Ammon's horn (tissue), 1 donor: ENCODE results near the gene CAPN5.

Source experiments
- DNase-seq: peaks from one replicate; pipeline ENCODE4 v3.0.0-alpha.2; 2016; ENCODE audit warnings: low spot score

Gene CAPN5

GRCh38 chr11:77118971-77119370 is 52.2 kb downstream of the CAPN5 start:
- no peak for DNase-seq

- no peak for DNase-seq
Observed at GRCh38 chr11:77119531-77119936, 52.8 kb downstream of the CAPN5 start.

GRCh38 chr11:77120571-77120970 is 53.8 kb downstream of the CAPN5 start:
- no peak for DNase-seq

GRCh38 chr11:77121096-77121640 is 54.4 kb downstream of the CAPN5 start:
- no peak for DNase-seq

GRCh38 chr11:77121876-77122575 is 55.3 kb downstream of the CAPN5 start:
- DNase-seq: no peak

- no peak for DNase-seq
Observed at GRCh38 chr11:77122576-77123212, 55.9 kb downstream of the CAPN5 start.

GRCh38 chr11:77123591-77123990 is 56.8 kb downstream of the CAPN5 start:
- DNase-seq: no peak

- DNase-seq: no peak
Observed at GRCh38 chr11:77124041-77124440, 57.3 kb downstream of the CAPN5 start.

- no peak for DNase-seq
Observed at GRCh38 chr11:77124488-77124887, 57.7 kb downstream of the CAPN5 start.

- DNase-seq: no peak
Observed at GRCh38 chr11:77125191-77125590, 58.4 kb downstream of the CAPN5 start.

GRCh38 chr11:77125695-77126094 is 58.9 kb downstream of the CAPN5 start:
- DNase-seq: no peak

- DNase-seq: no peak
Observed at GRCh38 chr11:77126156-77126775, 59.5 kb downstream of the CAPN5 start.

GRCh38 chr11:77126861-77127234 is 60.1 kb downstream of the CAPN5 start:
- DNase-seq: no peak

GRCh38 chr11:77127235-77127911 is 60.6 kb downstream of the CAPN5 start:
- peak; percentile 61 for DNase-seq

GRCh38 chr11:77127920-77128691 is 61.3 kb downstream of the CAPN5 start, which contains the start of gene MYO7A:
TSS of gene MYO7A (plus strand) at chr11:77128246. CDS start at chr11:77130635, 2,389 bp downstream.
- DNase-seq: peak; percentile 71

GRCh38 chr11:77129069-77129841 is 62.5 kb downstream of the CAPN5 start:
- DNase-seq: no peak

- DNase-seq: no peak
Observed at GRCh38 chr11:77129842-77130756, 63.3 kb downstream of the CAPN5 start.

- DNase-seq: peak; percentile 61
Observed at GRCh38 chr11:77130763-77131513, 64.2 kb downstream of the CAPN5 start.

- DNase-seq: no peak
Observed at GRCh38 chr11:77131560-77131959, 64.8 kb downstream of the CAPN5 start.
